ENCODE data around the gene IL19. TPM values are rescaled to one million over a fixed set of nuclear protein-coding genes. Genes with fewer than 3 reads are reported as not detected.

The IL19 gene
- total RNA-seq, 1 donor from 2014 or later: not detected

- no peaks in the 10 kb centered on the region for H3K79me2 ChIP-seq (ENCODE audit: low read depth)
- no peak overlapping the region for H3K4me3 Mint-ChIP-seq
- DNase-seq (ENCODE audit: low spot score): no peak
- TF ChIP-seq EZH2 (IDR thresholded peaks at IDR 0.05) (no peak), EZH2phosphoT487 (IDR thresholded peaks at IDR 0.05) (no peak), CTCF (IDR thresholded peaks at IDR 0.05) (no peak)
- H3K4me3 ChIP-seq: no peak overlapping the region
- H3K9me3 Mint-ChIP-seq: peaks cover 2% of the 10 kb centered on the region
- H3K4me1 ChIP-seq: peaks cover 6% of the 10 kb centered on the region
- no peak overlapping the region for H3K4me2 ChIP-seq
- H3K4me1 Mint-ChIP-seq: no peaks in the 10 kb centered on the region
- H3K9me3 ChIP-seq (ENCODE audit: low read depth): no peaks in the 10 kb centered on the region
- no peaks in the 10 kb centered on the region for H3K36me3 Mint-ChIP-seq
- H3K9ac ChIP-seq: no peak overlapping the region
- H3K27ac ChIP-seq: no peak overlapping the region
- H3K27me3 Mint-ChIP-seq (ENCODE audit: insufficient read depth, low read depth): peaks cover 4% of the 10 kb centered on the region
- no peaks in the 10 kb centered on the region for H4K20me1 ChIP-seq (ENCODE audit: low read depth)
- no peaks in the 10 kb centered on the region for H3F3A ChIP-seq (ENCODE audit: low read depth)
- no peaks in the 10 kb centered on the region for H3K27me3 ChIP-seq
- H2AFZ ChIP-seq (replicated peaks): no peak overlapping the region
- H3K27ac Mint-ChIP-seq: no peak overlapping the region
- no peaks in the 10 kb centered on the region for H3K36me3 ChIP-seq
Observed at GRCh38 chr1:206821493-206821892, 50.9 kb downstream of the IL19 start.

- H3K27me3 ChIP-seq: no peaks in the 10 kb centered on the region
- H3K9ac ChIP-seq: no peak overlapping the region
- no peak for TF ChIP-seq EZH2phosphoT487 (IDR thresholded peaks at IDR 0.05)
- no peak for TF ChIP-seq EZH2 (IDR thresholded peaks at IDR 0.05)
- TF ChIP-seq CTCF (IDR thresholded peaks at IDR 0.05): no peak
- H4K20me1 ChIP-seq (ENCODE audit: low read depth): no peaks in the 10 kb centered on the region
- H3K36me3 ChIP-seq: no peaks in the 10 kb centered on the region
- no peaks in the 10 kb centered on the region for H3K79me2 ChIP-seq (ENCODE audit: low read depth)
- Mint-ChIP-seq H3K9me3 (peaks cover 2% of the 10 kb centered on the region), H3K4me3 (no peak overlapping the region), H3K27ac (no peak overlapping the region), H3K4me1 (no peaks in the 10 kb centered on the region), H3K36me3 (no peaks in the 10 kb centered on the region), H3K27me3 (ENCODE audit: insufficient read depth, low read depth) (peaks cover 5% of the 10 kb centered on the region)
- H3F3A ChIP-seq (ENCODE audit: low read depth): no peaks in the 10 kb centered on the region
- peaks cover 7% of the 10 kb centered on the region for H3K4me1 ChIP-seq
- no peak overlapping the region for H2AFZ ChIP-seq (replicated peaks)
- no peaks in the 10 kb centered on the region for H3K9me3 ChIP-seq (ENCODE audit: low read depth)
- no peak overlapping the region for H3K4me3 ChIP-seq
- no peak overlapping the region for H3K4me2 ChIP-seq
- no peak overlapping the region for H3K27ac ChIP-seq
- DNase-seq (ENCODE audit: low spot score): no peak
Observed at GRCh38 chr1:206823727-206824126, 53.2 kb downstream of the IL19 start.

- H3K36me3 ChIP-seq: no peaks in the 10 kb centered on the region
- no peak for DNase-seq (ENCODE audit: low spot score)
- TF ChIP-seq EZH2 (IDR thresholded peaks at IDR 0.05): no peak
- TF ChIP-seq EZH2phosphoT487 (IDR thresholded peaks at IDR 0.05): no peak
- TF ChIP-seq CTCF (IDR thresholded peaks at IDR 0.05): no peak
- no peak overlapping the region for H3K9ac ChIP-seq
- no peaks in the 10 kb centered on the region for H3F3A ChIP-seq (ENCODE audit: low read depth)
- H3K79me2 ChIP-seq (ENCODE audit: low read depth): no peaks in the 10 kb centered on the region
- H2AFZ ChIP-seq (replicated peaks): no peak overlapping the region
- Mint-ChIP-seq H3K27me3 (ENCODE audit: insufficient read depth, low read depth) (peaks cover 8% of the 10 kb centered on the region), H3K36me3 (no peaks in the 10 kb centered on the region), H3K27ac (no peak overlapping the region), H3K9me3 (peaks cover 2% of the 10 kb centered on the region), H3K4me3 (no peak overlapping the region), H3K4me1 (no peaks in the 10 kb centered on the region)
- H3K4me3 ChIP-seq: no peak overlapping the region
- peaks cover 7% of the 10 kb centered on the region for H3K4me1 ChIP-seq
- H3K9me3 ChIP-seq (ENCODE audit: low read depth): no peaks in the 10 kb centered on the region
- H3K4me2 ChIP-seq: no peak overlapping the region
- no peaks in the 10 kb centered on the region for H4K20me1 ChIP-seq (ENCODE audit: low read depth)
- H3K27me3 ChIP-seq: no peaks in the 10 kb centered on the region
- H3K27ac ChIP-seq: no peak overlapping the region
Observed at GRCh38 chr1:206824331-206824730, 53.8 kb downstream of the IL19 start.
